ENCODE results near the gene KCNN3.
A peak's percentile ranks its signal among the peaks of the same experiment; 100 is the strongest.
"Not testable (repeated sequence)": the region's sequence is repeated elsewhere in the genome, so short reads cannot be mapped to it uniquely, and the experiment has no call there.

Gene KCNN3

GRCh38 chr1:154686507-154686906 is 183.6 kb downstream of the KCNN3 start:
- no peak overlapping the region for H3K4me3 ChIP-seq (ENCODE audit: low read depth, low read length)

GRCh38 chr1:154683820-154684219 is 186.3 kb downstream of the KCNN3 start:
- DNase-seq (ENCODE audit: low read depth): no peak
- TF ChIP-seq CTCF (IDR thresholded peaks at IDR 0.05; ENCODE audit: insufficient read depth, low read depth, low read length, missing control alignments): no peak
- H3K4me3 ChIP-seq (ENCODE audit: low read depth, low read length): no peak overlapping the region

More at GRCh38 chr1:154686507-154686906, 183.6 kb downstream of the KCNN3 start:
- DNase-seq (ENCODE audit: low read depth): no peak
- TF ChIP-seq CTCF (IDR thresholded peaks at IDR 0.05; ENCODE audit: insufficient read depth, low read depth, low read length, missing control alignments): no peak

- no peak overlapping the region for H3K4me3 ChIP-seq (ENCODE audit: low read depth, low read length)
- TF ChIP-seq CTCF (IDR thresholded peaks at IDR 0.05; ENCODE audit: insufficient read depth, low read depth, low read length, missing control alignments): no peak
- no peak for DNase-seq (ENCODE audit: low read depth)
These were observed 187.8 kb downstream of the KCNN3 start for GRCh38 chr1:154682254-154682653.

- H3K4me3 ChIP-seq (ENCODE audit: low read depth, low read length); DNase-seq (ENCODE audit: low read depth): not testable (repeated sequence)
These were observed 192.2 kb downstream of the KCNN3 start for GRCh38 chr1:154677844-154678243.

- not testable (repeated sequence) for H3K4me3 ChIP-seq (ENCODE audit: low read depth, low read length); DNase-seq (ENCODE audit: low read depth)
These were observed 193.2 kb downstream of the KCNN3 start for GRCh38 chr1:154676847-154677246.

GRCh38 chr1:154674456-154674855 is 195.6 kb downstream of the KCNN3 start:
- not testable (repeated sequence) for H3K4me3 ChIP-seq (ENCODE audit: low read depth, low read length); DNase-seq (ENCODE audit: low read depth)

GRCh38 chr1:154672245-154672644 is 197.8 kb downstream of the KCNN3 start:
- H3K4me3 ChIP-seq (ENCODE audit: low read depth, low read length); DNase-seq (ENCODE audit: low read depth): not testable (repeated sequence)

GRCh38 chr1:154671412-154671811 is 198.7 kb downstream of the KCNN3 start:
- not testable (repeated sequence) for H3K4me3 ChIP-seq (ENCODE audit: low read depth, low read length); DNase-seq (ENCODE audit: low read depth)

GRCh38 chr1:154670310-154671270 is 199.5 kb downstream of the KCNN3 start:
- not testable (repeated sequence) for DNase-seq (ENCODE audit: low read depth); H3K4me3 ChIP-seq (ENCODE audit: low read depth, low read length)

- peak; percentile 78 for TF ChIP-seq CTCF (IDR thresholded peaks at IDR 0.05; ENCODE audit: insufficient read depth, low read depth, low read length, missing control alignments)
- DNase-seq (ENCODE audit: low read depth): peak; percentile 89
- H3K4me3 ChIP-seq (ENCODE audit: low read depth, low read length): no peak overlapping the region
These were observed 200.4 kb downstream of the KCNN3 start for GRCh38 chr1:154669464-154670282.
